ENCODE measurements around the gene SLC39A10.

DNA sequence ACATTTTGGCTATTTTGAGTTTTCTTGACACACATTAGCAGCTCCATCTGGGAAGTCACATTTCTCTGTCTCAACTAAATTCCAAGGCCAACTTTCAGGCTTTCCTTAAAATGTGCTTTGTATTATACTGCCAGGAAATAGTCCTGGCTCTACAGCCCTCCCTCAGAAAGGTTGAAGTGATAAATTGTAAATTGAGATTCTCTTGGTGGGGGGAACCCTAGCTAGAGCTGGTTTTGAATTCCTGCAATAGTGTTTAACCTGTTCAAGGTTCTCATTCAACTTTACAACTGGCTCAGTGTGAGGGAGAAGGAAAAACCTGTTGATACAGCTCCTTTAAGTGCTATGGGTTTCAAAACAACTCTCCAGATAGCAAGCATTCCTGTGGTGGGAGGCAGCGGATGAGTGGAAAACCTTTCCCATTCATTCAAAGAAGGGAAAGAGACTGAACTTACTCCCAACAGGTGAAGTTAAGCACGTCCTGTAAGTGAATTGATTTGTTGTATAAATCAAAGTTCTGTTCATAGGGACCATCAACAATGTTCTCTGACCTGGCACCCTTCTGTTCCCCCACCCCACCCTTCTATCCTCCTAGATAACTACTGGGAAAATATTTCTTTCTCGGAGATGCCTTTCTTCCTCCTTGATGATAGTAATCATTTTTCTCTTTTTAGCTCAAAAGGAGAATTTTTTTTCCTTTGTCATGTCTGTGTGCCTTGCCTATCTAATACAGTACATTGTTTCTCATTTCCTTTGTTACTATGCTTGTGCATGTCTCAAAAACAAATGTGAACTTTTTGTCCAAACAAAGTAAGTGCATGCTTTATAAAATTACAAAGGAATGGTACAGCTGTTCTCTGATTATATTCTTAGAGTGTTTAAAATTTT, 44.2 kb upstream of the SLC39A10 start:
- TF ChIP-seq, protein P1, sequence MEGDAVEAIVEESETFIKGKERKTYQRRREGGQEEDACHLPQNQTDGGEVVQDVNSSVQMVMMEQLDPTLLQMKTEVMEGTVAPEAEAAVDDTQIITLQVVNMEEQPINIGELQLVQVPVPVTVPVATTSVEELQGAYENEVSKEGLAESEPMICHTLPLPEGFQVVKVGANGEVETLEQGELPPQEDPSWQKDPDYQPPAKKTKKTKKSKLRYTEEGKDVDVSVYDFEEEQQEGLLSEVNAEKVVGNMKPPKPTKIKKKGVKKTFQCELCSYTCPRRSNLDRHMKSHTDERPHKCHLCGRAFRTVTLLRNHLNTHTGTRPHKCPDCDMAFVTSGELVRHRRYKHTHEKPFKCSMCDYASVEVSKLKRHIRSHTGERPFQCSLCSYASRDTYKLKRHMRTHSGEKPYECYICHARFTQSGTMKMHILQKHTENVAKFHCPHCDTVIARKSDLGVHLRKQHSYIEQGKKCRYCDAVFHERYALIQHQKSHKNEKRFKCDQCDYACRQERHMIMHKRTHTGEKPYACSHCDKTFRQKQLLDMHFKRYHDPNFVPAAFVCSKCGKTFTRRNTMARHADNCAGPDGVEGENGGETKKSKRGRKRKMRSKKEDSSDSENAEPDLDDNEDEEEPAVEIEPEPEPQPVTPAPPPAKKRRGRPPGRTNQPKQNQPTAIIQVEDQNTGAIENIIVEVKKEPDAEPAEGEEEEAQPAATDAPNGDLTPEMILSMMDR (IDR thresholded peaks at IDR 0.05) = no peak
- no peak for TF ChIP-seq POLR2A (IDR thresholded peaks at IDR 0.05)
